HepG2 (cell line): ENCODE data around the gene THSD8. TPM values are rescaled to one million over a fixed set of nuclear protein-coding genes. Genes with fewer than 3 reads are reported as not detected.
A peak's percentile ranks its signal among the peaks of the same experiment; 100 is the strongest.

Experiments
- ATAC-seq: fragments of 200-7000 bp; cut with Tn5 transposase; 3 replicates; pipeline ENCODE4 v1.9.1; 2020; ENCODE audit warnings: mild to moderate bottlenecking, moderate library complexity
- BruUV-seq: library from RNA; stranded (reverse); fragments of 400-500 nt; replicated peaks from 2 replicates; lab custom pipeline; 2021; lab: Mats Ljungman, UMichigan
- CTCF ChIA-PET: fragments of 300-600 bp; formaldehyde crosslinking; extraction: SDS; loops from one replicate; lab custom pipeline; 2021; ENCODE audit warnings: low total read pairs, inconsistent platforms, low intra/inter-chr PET ratio; lab: Yijun Ruan, JAX
- POLR2A ChIA-PET: fragments of 350-600 bp; sonication (Branson Sonifier 250); formaldehyde crosslinking; loops from one replicate; lab custom pipeline; 2020; ENCODE audit warnings: antibody characterized with exemption, inconsistent platforms; lab: Yijun Ruan, JAX
- DNase-seq: peaks from one replicate; pipeline ENCODE4 v3.0.0-alpha.2; 2015; ENCODE audit warnings: low spot score
- FAIRE-seq: peaks from 3 replicates; lab custom pipeline; 2011; peaks lifted over from hg19 to GRCh38; lab: Jason Lieb, UNC
- H2AFZ ChIP-seq: one replicate; pipeline ENCODE4 v1.6.1; 2011; ENCODE audit warnings: low read length, inconsistent platforms
- H3K27ac ChIP-seq: fragments of 300-600 bp; 3 replicates; pipeline ENCODE4 v1.8.0; 2011; ENCODE audit warnings: mixed run types, mild to moderate bottlenecking, mixed read lengths, low read length, inconsistent platforms; ENCODE audit not compliant: insufficient read depth; ENCODE audit errors: extremely low read length
- H3K27me3 ChIP-seq, 2 experiments: fragments of 200-600 bp in 1 of 2; 2 replicates in 1 of 2; 3 replicates in 1 of 2; pipeline versions ENCODE4 v1.6.0 to v1.8.0; 2011; ENCODE audit warnings: low read length in 2 of 2, mild to moderate bottlenecking in 2 of 2, moderate library complexity in 2 of 2, inconsistent platforms in 1 of 2; ENCODE audit not compliant: insufficient read depth in 2 of 2, control insufficient read depth in 1 of 2
- H3K36me3 ChIP-seq, 2 experiments: fragments of 200-600 bp in 1 of 2; replicated peaks in 1 of 2; 2 replicates in 1 of 2; 3 replicates in 1 of 2; pipeline versions ENCODE4 v1.5.1 to v1.8.0; 2011; ENCODE audit warnings: low read length in 2 of 2, inconsistent platforms in 1 of 2; ENCODE audit not compliant: insufficient read depth in 2 of 2, control insufficient read depth in 1 of 2
- H3K4me1 ChIP-seq: 2 replicates; pipeline ENCODE4 v1.5.1; 2012; ENCODE audit warnings: low read length, inconsistent platforms; ENCODE audit not compliant: insufficient read depth
- H3K4me2 ChIP-seq: 2 replicates; pipeline ENCODE4 v1.6.0; 2011; ENCODE audit warnings: low read depth, low read length, inconsistent platforms
- H3K4me3 ChIP-seq, 3 experiments: fragments of 200-600 bp in 1 of 3; sonication (generic), shearing (Covaris generic) in 1 of 3; replicated peaks in 1 of 3; 2 replicates each; pipeline ENCODE4 v1.5.1; 2011 to 2016; ENCODE audit warnings: low read length in 3 of 3, inconsistent platforms in 2 of 3, low read depth in 2 of 3, mild to moderate bottlenecking in 2 of 3, control low read depth in 1 of 3, mixed read lengths in 1 of 3; ENCODE audit not compliant: insufficient read depth in 1 of 3
- H3K79me2 ChIP-seq: one replicate; pipeline ENCODE4 v1.6.1; 2011; ENCODE audit warnings: low read length, inconsistent platforms; ENCODE audit not compliant: insufficient read depth
- H3K9ac ChIP-seq: 2 replicates; pipeline ENCODE4 v1.6.0; 2011; ENCODE audit warnings: mild to moderate bottlenecking, low read depth, low read length, inconsistent platforms; ENCODE audit not compliant: insufficient read depth
- H3K9me3 ChIP-seq: 2 replicates; pipeline ENCODE4 v1.5.1; 2012; ENCODE audit warnings: mild to moderate bottlenecking, low read length
- H4K20me1 ChIP-seq: 2 replicates; pipeline ENCODE4 v1.6.0; 2011; ENCODE audit warnings: inconsistent platforms, mild to moderate bottlenecking, low read length, moderate library complexity; ENCODE audit not compliant: insufficient read depth
- HES4 ChIP-seq: sonication (generic); formaldehyde crosslinking; IDR thresholded peaks from 2 replicates; pipeline ENCODE4 v1.9.0; 2021; ENCODE audit warnings: mild to moderate bottlenecking, missing genetic modification reagents, borderline replicate concordance
- HIVEP1 ChIP-seq: sonication (generic); formaldehyde crosslinking; IDR thresholded peaks from 2 replicates; pipeline ENCODE4 v1.4.0; 2020; ENCODE audit warnings: mild to moderate bottlenecking, missing genetic modification reagents
- IKZF5 ChIP-seq: IDR thresholded peaks from 2 replicates; pipeline ENCODE4 v1.6.1; 2018; ENCODE audit warnings: missing genetic modification reagents, mild to moderate bottlenecking, missing compliant biosample characterization
- MTA1 ChIP-seq: sonication (generic); formaldehyde crosslinking; IDR thresholded peaks from 2 replicates; pipeline ENCODE4 v1.4.0; 2020; ENCODE audit warnings: missing genetic modification reagents, mild to moderate bottlenecking, borderline replicate concordance
- NR0B2 ChIP-seq: sonication (generic); formaldehyde crosslinking; IDR thresholded peaks from 2 replicates; pipeline ENCODE4 v1.4.0; 2020; ENCODE audit warnings: mild to moderate bottlenecking, missing genetic modification reagents
- NR2F6 ChIP-seq, 2 experiments: IDR thresholded peaks; 2 replicates each; pipeline ENCODE4 v1.6.1; 2016; ENCODE audit warnings: antibody characterized with exemption in 1 of 2, mild to moderate bottlenecking in 1 of 2
- RXRB ChIP-seq: IDR thresholded peaks from 2 replicates; pipeline ENCODE4 v1.6.1; 2016; ENCODE audit warnings: borderline replicate concordance, missing genetic modification reagents, missing compliant biosample characterization
- SALL1 ChIP-seq: sonication (generic); formaldehyde crosslinking; IDR thresholded peaks from 2 replicates; pipeline ENCODE4 v1.8.0; 2022; ENCODE audit warnings: mild to moderate bottlenecking, missing genetic modification reagents
- SIX1 ChIP-seq: sonication (generic); formaldehyde crosslinking; IDR thresholded peaks from 2 replicates; pipeline ENCODE4 v1.4.0; 2020; ENCODE audit warnings: missing genetic modification reagents, borderline replicate concordance
- SOX6 ChIP-seq, 2 experiments: fragments of 450-650 bp in 1 of 2; sonication (generic) in 1 of 2; formaldehyde crosslinking in 1 of 2; IDR thresholded peaks; 2 replicates each; pipeline versions ENCODE4 v1.4.0 to v1.6.1; 2017 to 2020; ENCODE audit warnings: antibody characterized with exemption in 1 of 2, mild to moderate bottlenecking in 1 of 2, missing genetic modification reagents in 1 of 2
- SPEN ChIP-seq: sonication (generic); formaldehyde crosslinking; IDR thresholded peaks from 2 replicates; pipeline ENCODE4 v1.5.1; 2020; ENCODE audit warnings: low read depth, mild to moderate bottlenecking, missing genetic modification reagents
- TEAD3 ChIP-seq: optimal IDR thresholded peaks from 2 replicates; pipeline ENCODE3; 2016; ENCODE audit warnings: borderline replicate concordance
- YEATS4 ChIP-seq: sonication (generic); formaldehyde crosslinking; IDR thresholded peaks from 2 replicates; pipeline ENCODE4 v1.4.0; 2020; ENCODE audit warnings: missing genetic modification reagents, borderline replicate concordance
- ZNF570 ChIP-seq: sonication (generic); formaldehyde crosslinking; IDR thresholded peaks from 2 replicates; pipeline ENCODE4 v1.4.0; 2020; ENCODE audit warnings: mild to moderate bottlenecking, missing genetic modification reagents, borderline replicate concordance
- ZNF609 ChIP-seq: sonication (generic); formaldehyde crosslinking; IDR thresholded peaks from 2 replicates; pipeline ENCODE4 v1.4.0; 2020; ENCODE audit warnings: mild to moderate bottlenecking, missing genetic modification reagents, borderline replicate concordance
- ZNF629 ChIP-seq: sonication (generic); formaldehyde crosslinking; conservative IDR thresholded peaks from 2 replicates; pipeline ENCODE4 v1.5.0; 2020; ENCODE audit warnings: missing genetic modification reagents
- ZNF782 ChIP-seq: sonication (generic); formaldehyde crosslinking; IDR thresholded peaks from 2 replicates; pipeline ENCODE4 v1.4.0; 2020; ENCODE audit warnings: missing genetic modification reagents, mild to moderate bottlenecking, borderline replicate concordance
- ZNF891 ChIP-seq: sonication (generic); formaldehyde crosslinking; IDR thresholded peaks from 2 replicates; pipeline ENCODE4 v1.5.0; 2020; ENCODE audit warnings: mild to moderate bottlenecking, missing genetic modification reagents
- WGBS: methylation state at CpG from one replicate; pipeline ENCODE4 v1.1.6; 2017; ENCODE audit warnings: low lambda C conversion rate; 5-methylcytosine and 5-hydroxymethylcytosine counted together
- in situ Hi-C: cut with HindIII; loops from 2 replicates; pipeline ENCODE4 v1.10.0; 2017; ENCODE audit warnings: low pct_unique_long_range_greater_than_20kb; ENCODE audit not compliant: extremely low pct_ligation_motif_present
- intact Hi-C: fragments of 100-400 bp; cut with micrococcal nuclease; formaldehyde crosslinking; loops from one replicate; pipeline ENCODE4 v1.10.0; 2022; ENCODE audit not compliant: unreplicated experiment
- polyA plus RNA-seq, 8 experiments: library from polyadenylated mRNA; depleted of rRNA in 3 of 8; stranded (reverse) in 7 of 8; unstranded in 1 of 8; fragments of >200 nt; fragmentation: Illumina TruSeq in 4 of 8; extraction: Trizol in 4 of 8; gene quantifications; 2 replicates each; pipeline versions ENCODE4 v1.2.1 to v1.2.3, GENCODE V29; 2011 to 2016; ENCODE audit warnings: low read depth in 4 of 8, missing spikeins in 1 of 8, mixed read lengths in 1 of 8; ENCODE audit not compliant: insufficient read depth in 1 of 8
- total RNA-seq, 5 experiments: library from RNA; depleted of rRNA; stranded (reverse); fragments of >200 nt; fragmentation: Illumina TruSeq; extraction: Trizol; gene quantifications; 2 replicates each; pipeline ENCODE4 v1.2.3, GENCODE V29; 2016; ENCODE audit warnings: low read depth in 1 of 5

The THSD8 gene
- total and polyA plus RNA-seq, 2 of the 13 experiments (the other 11 are each of a cell fraction or from before 2014, with no cell fraction given) = 4.8 to 14.9 TPM

GRCh38 chr19:12783849-12784393 lies 17.9 kb upstream of the THSD8 start:
- WGBS = no CpG with 5 or more reads among the region's 19 CpGs
- no peaks in the 10 kb centered on the region; a peak in 3 of 5 replicates for H3K27me3 ChIP-seq
- POLR2A ChIA-PET = interaction anchor here (1.0 to 3.9 kb wide), 2 partner anchors 8 to 23 kb away, joined by 3 to 38 read pairs; partner anchors contain the start of gene JUNB
- in situ Hi-C loops = no loop called here
- no peaks in the 10 kb centered on the region for H3K36me3 ChIP-seq
- no peaks in the 10 kb centered on the region for H3K9me3 ChIP-seq
- intact Hi-C loops = no loop called here
- H3K27ac ChIP-seq = no peak overlapping the region
- peak overlapping the region; percentile 92 for H3K4me2 ChIP-seq
- no TSS peak for BruUV-seq
- no peak overlapping the region for H2AFZ ChIP-seq
- FAIRE-seq (peak; percentile 23), ATAC-seq (peak; percentile 47), DNase-seq (peak; percentile 45)
- no peaks in the 10 kb centered on the region for H3K79me2 ChIP-seq
- no peak overlapping the region for H3K9ac ChIP-seq
- H3K4me1 ChIP-seq = peaks cover 85% of the 10 kb centered on the region
- CTCF ChIA-PET = no interaction called here
- no peaks in the 10 kb centered on the region for H4K20me1 ChIP-seq
- peak overlapping the region; percentile 22 to 73 (median 30); a peak in 4 of 6 replicates for H3K4me3 ChIP-seq
- peak; percentile 50 for TF ChIP-seq NR2F6 (IDR thresholded peaks at IDR 0.05)
- peak; percentile 71 for TF ChIP-seq NR2F6 (CRISPR knock-in tag; IDR thresholded peaks at IDR 0.05)
- peak; percentile 69; the same call in 1 of the 2 replicates for TF ChIP-seq ZNF609
- no peak for TF ChIP-seq ZNF782
- TF ChIP-seq SOX6 (IDR thresholded peaks at IDR 0.05) = no peak
- TF ChIP-seq SOX6 (CRISPR knock-in tag; IDR thresholded peaks at IDR 0.05) = 0 out of 2 replicates have a peak, but pooled peaks have one; percentile 44
- TF ChIP-seq ZNF570 = no peak
- no peak for TF ChIP-seq NR0B2 (CRISPR knock-in tag)
- TF ChIP-seq SALL1 (CRISPR knock-in tag) = peak; percentile 55; the same call in 1 of the 2 replicates
- 0 out of 2 replicates have a peak, but pooled peaks have one; percentile 18 for TF ChIP-seq IKZF5 (CRISPR knock-in tag)
- TF ChIP-seq ZNF891 (CRISPR knock-in tag) = 0 out of 2 replicates have a peak, but pooled peaks have one; percentile 51
- no peak for TF ChIP-seq HES4 (CRISPR knock-in tag)
- no peak for TF ChIP-seq SIX1 (CRISPR knock-in tag)
- TF ChIP-seq ZNF629 = no peak
- TF ChIP-seq TEAD3 = peak; percentile 51
- peak; percentile 61; the same call in 1 of the 2 replicates for TF ChIP-seq SPEN (CRISPR knock-in tag)
- peak; percentile 68 for TF ChIP-seq RXRB (CRISPR knock-in tag)
- 0 out of 2 replicates have a peak, but pooled peaks have one; percentile 21 for TF ChIP-seq MTA1 (CRISPR knock-in tag)
- TF ChIP-seq YEATS4 (CRISPR knock-in tag) = no peak
- TF ChIP-seq HIVEP1 = 0 out of 2 replicates have a peak, but pooled peaks have one; percentile 41
